Measurements from ENCODE around the gene DDX31.

GRCh38 chr9:132632413-132633129 lies 37.2 kb downstream of the DDX31 start:
- TF ChIP-seq CTCF (IDR thresholded peaks at IDR 0.05) (no peak), POLR2A (IDR thresholded peaks at IDR 0.05) (no peak)

Data from thyroid gland (tissue), 4 donors.